HG03066 (cell line): ENCODE data around the gene ZBTB3.
"Not testable (repeated sequence)": the region's sequence is repeated elsewhere in the genome, so short reads cannot be mapped to it uniquely, and the experiment has no call there.

Experiments
- ATAC-seq: cut with Tn5 transposase; IDR thresholded peaks from one replicate; pipeline ENCODE4 v1.9.1; 2021; ENCODE audit warnings: low read depth; ENCODE audit not compliant: unreplicated experiment

Gene ZBTB3

DNA sequence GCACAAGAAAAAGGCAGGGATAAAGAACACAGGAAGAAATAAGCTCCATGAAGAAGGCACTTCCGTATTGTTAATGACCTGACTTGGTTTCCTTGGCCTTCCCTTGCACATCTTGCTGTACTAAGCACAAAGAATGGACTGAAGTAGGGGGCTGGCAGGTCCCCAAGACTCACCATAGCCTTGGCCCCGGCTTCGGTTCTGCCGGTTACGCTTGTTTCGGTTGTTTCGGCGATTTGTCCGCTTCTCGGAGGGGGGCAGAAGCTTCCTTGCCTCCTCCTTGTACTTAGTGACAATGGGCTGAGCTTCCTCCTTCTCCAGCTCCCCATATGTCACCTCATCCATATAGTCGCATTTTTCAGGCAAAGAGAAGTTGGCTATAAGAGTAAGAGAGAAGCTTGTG lies 37.1 kb downstream of the ZBTB3 start:
- ATAC-seq: no peak

DNA sequence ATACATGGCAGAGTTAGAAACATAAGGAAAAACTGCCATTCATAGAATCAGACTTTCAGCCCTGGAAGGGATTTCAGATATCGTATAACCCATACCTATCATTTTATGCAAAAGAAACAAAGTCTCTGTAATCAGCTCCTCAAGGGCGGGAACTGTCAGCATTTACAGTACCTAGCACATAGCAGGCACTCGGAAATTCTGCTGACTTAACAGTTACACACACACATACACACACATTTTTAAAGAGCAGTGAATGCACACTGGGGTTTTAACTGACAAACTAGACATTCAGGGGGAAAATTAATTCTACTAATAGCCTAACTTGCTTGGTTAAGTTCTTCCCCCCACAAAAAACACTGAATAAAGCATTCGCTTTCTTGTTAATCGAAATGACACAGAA lies 37.8 kb downstream of the ZBTB3 start:
- no peak for ATAC-seq

DNA sequence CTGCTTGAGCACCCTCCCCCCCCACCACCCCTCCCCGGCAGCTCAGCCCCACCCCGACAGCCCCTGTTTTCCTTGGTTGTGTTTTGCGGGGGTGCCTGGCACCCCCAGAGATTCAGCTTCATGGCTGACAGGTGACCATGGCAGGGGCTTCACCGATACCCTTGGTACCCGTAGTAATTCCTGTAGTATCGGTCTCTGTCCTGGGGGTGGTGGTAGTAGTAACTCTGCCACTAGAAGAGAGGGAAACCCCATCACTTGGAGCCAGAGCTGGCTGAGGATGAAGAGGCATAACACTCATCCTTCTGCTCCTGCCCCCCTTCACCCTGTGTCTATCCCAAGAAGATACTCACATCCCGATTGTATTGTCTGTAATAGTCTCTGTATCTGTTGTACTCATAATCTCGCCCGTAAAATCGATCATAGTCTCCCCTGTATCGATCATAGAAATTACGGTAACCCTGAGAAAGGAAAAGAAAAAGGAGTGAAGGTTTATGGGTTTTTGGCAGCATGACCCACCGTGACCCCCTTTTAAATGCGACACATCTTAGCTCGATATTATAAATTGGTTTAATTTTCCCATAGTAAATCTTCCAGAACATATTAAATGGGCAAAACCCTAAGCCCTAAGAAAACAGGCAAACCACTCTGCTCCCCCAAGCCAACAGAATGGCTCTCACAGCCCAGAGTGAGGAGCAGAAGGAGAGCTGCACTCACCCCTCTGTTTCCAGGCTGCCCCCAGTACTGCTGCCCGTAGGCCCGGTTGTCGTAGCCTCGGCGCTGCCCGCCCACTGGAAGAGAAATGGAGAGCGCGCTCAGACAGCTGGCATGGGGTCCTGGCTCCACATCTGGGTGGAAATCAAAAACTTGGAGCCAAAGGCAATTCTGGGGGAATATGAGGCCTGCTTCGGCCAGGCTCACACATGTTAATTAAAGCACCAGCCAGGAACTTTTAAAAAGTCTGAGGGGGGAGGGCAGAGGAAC lies 38.5 kb downstream of the ZBTB3 start:
- no peak for ATAC-seq

DNA sequence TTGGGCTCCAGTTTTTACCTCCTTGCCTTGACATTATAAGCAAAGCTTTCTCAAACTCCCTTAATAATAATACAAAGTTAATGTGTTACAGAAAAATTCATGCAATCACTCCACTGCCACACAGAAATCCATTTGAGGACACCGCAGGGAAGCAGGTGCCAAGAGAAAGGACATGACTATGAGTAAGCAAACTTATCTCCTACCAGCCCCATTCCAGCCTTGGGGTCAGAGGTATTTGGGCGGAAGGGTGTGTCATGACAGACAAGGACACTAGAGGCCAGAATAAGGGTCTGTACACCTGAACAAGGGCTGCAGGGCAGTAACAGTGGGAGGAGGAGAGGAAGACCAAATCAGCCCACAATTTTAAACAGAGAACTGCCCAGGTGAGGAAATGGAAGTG lies 40.6 kb downstream of the ZBTB3 start:
- no peak for ATAC-seq

DNA sequence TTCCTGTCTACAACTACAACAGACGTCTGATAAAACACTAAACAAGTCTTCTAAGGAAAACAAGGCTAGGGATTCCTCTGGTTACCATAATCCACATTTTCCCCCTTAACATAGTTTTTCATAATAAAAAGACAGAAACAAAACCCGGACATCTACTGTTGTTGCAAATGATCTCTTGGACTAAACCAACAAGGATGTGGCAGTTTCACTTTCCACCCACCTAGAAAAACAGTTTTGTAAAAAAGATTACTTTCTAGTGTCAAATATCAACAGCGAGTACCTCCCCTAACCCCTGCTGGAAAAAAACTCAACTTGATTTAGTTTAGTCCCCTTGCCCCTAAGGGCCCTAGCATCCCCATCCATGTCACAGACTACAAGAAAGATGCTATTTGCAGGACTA lies 41.1 kb downstream of the ZBTB3 start:
- ATAC-seq: no peak

DNA sequence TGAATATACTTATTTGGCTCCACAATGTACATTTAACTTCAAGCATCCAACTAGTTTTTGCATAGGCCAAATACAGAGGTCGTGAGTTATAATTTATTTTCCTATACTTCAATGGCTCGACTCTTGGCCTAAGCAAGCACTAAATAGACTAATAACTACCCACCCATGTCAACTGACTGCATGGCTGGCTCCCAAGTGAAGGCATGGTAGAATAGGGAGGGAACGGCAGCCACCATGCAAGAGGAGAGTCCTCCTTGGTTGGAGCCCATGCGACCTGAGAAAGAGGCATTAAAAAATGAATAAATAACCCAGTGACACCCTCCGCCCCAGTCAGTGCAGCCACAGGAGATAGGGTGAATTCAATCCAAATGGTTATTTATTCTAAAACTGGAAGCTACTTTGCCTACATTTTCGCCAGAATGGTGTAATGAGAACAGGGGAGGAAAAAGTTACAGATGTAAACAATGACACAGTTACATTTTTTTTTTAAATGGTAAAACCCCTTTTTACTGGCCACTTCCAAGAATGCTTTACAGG lies 41.6 kb downstream of the ZBTB3 start:
- no peak for ATAC-seq

DNA sequence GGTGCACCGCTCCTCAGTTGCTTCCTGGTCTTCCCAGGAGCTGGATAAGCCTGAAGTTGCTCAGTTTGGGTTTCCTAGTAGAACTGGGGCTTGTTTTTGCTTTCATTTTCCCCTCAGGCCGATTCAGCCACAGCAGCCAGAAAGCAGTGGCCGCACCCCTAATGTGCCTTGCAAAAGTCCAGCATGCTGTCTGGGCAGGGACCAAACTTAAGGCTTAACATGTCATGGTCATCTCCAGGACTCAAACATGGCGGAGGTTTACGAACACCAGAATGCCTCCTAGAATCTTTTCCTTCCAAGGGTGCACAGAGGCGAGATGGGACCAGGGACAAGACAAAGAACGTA lies 44.0 kb downstream of the ZBTB3 start:
- no peak for ATAC-seq

DNA sequence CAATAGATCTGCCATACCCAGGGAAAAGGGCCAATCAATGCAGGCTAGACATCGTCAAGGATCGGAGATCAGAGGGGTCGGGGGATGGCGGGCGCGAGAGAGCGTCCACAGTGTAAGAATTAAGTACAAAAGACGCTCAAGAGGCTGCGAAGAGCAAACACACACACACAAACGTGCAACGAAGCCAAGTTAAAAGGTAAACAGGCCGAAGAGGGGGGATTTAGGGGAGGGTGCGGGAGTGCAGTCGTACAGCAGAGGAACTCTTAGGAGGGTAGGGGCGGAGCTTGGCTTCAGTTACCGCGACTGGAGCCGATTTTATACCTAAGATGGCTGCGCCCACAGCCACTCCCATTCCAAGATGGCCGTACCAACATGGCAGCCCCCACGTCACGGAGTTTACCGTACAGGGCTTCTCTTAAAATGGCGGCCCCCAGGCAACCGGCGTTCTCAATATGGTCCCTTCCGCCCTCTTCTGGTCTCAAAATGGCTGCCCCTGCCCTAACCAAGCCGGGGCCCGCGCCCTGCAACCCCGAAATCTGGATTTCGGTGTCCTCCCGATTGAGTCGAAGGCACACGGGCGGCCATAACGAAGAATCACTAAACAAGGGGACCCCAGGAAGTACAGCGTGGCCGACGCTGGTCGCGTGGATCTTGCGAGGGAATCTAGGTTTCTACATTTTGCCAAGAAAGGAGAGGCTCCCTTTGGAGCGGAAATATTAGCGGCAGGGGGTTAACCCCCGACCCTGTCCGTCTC lies 44.5 kb downstream of the ZBTB3 start:
- peak; percentile 80 for ATAC-seq

DNA sequence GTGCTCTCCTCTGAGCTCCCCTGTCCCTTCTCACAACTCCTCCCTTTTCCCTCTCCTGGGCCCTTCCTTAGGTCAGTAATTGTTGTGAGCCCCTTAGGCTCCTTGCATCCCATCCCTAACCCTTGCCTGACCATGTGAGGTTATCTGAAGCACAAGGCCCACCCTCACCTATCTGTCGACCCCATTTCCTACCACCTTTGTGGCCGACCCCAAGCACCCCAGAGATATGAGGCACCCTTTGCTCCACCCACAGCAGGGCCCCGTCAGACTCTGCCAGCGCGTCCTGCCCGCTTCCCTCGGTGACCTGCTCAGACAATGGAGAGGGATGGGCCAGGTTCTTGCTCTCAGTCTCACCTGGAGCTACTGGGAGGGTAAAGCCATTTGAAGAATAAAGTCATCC lies 45.2 kb downstream of the ZBTB3 start:
- no peak for ATAC-seq

DNA sequence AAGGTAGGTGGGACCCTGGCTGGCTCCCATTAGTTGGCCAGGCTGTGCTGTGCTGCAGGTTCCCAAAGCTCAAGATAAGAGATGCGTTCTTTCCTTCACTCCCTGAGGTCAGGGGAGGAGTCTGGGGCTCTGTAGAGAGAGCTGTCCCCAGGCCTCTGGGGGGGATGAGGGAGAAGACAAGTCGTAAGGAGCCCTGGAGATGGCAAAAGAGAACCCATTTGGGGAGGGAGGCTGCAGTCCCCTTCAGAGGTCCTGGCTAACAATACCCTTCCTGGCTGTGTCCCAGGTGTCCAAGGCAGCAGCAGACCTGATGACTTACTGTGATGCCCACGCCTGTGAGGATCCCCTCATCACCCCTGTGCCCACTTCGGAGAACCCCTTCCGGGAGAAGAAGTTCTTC lies 45.6 kb downstream of the ZBTB3 start:
- ATAC-seq: no peak

DNA sequence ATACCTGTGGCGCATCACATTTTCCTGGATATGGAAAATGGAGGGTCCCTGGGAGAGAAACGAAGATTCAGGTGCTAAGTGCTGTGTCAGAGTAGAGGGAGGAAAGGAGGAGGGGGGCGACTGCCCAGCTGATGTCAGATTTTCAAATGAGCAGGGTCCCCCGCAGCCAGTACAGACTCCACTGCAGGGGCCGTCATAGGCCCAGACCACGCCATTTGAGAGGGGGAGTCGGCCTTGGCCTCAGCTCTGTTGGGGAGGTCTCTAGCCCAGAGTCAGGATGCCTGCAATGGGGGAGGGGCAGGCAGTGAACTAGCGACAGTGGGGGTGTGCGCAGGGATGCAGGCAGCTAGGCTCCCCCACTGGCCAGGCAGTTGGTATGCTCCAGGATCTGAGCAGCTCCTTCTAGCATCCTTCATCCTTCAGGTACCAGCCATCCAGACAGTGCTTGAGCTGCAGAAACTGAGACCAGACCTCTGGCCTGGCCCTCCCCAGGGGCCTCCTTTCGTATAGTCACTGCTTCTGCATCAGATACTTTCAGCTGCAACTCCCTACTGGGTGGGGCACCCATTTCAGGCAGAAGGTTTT lies 46.6 kb downstream of the ZBTB3 start, which contains the start of the genes BSCL2 and GNG3:
Gene BSCL2 (minus strand): TSS at position 148 of the 585 bp plus-strand sequence. CDS start 229 bp downstream, outside the sequence.
Gene GNG3 (plus strand): TSS at position 400 of the 585 bp plus-strand sequence. CDS start 620 bp downstream, outside the sequence.
- ATAC-seq: no peak

DNA sequence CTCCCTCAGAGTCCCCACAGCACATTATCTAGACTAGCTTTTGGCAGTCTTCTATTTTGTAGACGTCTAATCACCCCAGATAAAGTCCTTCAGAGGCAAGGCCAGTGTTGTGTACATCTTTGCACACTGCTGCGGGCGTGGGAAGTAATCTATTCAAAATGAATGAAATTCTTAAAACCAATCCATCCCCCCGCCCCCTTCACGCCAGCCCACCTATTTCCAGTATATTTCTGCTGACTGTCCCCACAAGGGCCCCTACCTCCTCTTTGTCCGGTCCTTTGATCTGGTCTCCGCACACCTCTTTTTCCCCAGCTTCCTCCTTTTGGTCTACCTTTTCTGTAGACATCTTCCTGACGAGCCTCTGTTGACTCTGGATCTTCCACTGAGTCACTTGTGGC lies 47.1 kb downstream of the ZBTB3 start:
- ATAC-seq: no peak

DNA sequence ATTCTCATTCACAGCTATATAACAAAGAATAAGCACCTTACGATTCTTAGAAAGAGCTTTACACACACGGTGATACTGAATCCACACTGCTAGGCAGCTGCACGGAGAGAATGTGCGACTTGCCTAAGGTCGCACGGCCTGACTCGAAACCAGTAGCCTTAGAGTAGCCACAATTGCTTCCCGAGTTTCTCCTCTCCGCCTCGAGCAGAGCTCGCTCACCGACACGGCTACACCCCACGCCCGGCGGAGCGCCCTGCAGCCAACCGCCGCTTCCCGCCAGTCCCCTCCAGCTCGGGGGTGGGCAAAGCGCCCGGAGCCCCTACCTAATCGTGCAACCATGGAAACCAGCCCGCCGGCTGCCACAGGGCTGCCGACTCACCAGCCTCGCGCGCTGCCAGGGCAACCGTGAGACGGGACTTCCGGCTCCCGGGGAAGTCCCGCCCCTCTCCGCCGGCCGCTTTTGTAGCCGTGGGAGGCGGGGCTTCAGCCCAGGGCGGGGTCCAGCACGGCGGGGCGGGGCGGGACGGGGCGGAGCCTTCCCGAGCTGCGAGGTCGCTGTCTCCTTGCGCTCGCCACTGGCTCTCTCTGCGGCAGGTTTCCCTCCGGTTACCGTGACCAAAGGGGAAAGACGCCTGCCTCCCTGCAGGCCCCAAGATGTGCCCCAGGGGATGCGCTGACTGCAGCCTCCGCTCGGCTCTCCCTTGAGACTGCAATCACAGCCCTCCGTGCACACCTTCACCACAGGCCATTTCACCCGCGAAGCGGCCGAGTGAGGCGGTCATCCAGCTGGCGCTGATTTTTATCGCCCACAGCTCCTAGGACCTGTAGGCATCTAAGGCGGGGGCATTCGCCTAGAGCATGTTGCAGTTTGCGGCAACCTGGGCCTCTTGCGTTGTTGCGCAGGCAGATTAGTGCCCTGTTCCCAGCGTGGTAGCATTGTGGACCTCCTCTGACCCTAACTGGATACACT lies 47.8 kb downstream of the ZBTB3 start:
- ATAC-seq: peak; percentile 54

DNA sequence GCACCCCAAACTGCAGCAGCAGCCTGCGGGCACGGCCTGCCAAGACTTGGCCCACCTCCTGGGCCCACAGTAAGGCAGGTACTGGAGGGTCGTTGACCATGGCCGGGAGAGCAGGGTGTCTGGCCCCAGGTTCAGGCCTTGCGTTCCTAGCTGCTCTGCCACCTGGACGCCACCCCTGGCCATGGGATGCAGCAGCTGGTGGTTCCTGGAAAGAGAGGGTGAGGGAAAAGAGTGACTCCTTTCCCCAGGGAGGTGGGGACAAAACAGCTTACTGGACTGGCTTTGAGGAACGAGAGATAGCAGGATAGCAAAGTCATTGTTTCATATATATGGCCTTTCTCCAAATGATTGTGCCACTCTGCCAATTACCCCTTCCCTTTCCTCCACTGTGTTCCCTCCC lies 48.5 kb downstream of the ZBTB3 start:
- no peak for ATAC-seq

DNA sequence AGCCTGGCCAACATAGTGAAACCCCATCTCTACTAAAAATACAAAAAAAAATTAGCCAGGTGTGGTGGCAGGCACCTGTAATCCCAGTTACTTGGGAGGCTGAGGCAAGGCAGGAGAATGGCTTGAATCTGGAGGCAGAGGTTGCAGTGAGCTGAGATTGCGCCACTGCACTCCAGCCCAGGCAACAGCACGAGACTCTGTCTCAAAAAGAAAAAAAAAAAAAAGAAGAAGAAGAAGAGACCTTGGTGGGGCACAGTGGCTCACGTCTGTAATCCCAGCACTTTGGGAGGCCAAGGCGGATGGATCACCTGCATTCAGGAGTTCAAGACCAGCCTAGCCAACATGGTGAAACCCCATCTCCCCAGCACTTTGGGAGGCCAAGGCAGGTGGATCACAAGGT lies 50.0 kb downstream of the ZBTB3 start:
- ATAC-seq: not testable (repeated sequence)

DNA sequence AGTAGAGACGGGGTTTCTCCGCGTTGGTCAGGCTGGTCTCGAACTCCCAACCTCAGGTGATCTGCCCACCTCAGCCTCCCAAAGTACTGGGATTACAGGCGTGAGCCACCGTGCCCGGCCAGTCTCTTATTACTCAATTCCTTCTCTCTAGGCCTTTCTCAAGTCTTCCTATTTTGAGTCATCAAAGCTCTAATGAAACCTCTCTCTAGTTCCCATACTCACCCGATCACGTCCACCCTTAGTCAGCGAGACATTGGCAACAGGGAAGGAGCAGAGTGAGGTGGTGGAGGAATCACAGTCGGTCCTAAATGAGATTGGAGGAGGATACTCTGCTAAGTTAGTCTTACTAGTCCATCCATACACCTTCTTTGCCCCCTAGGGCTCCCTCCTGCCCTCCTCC lies 51.7 kb downstream of the ZBTB3 start:
- no peak for ATAC-seq
